NCI-H1105 (cell line): Measurements from ENCODE around the gene EIF4E1B.
A peak's percentile ranks its signal among the peaks of the same experiment; 100 is the strongest.

ENCODE experiments used
- DNase-seq: peaks from one replicate; lab custom pipeline; 2025; lab: John Stamatoyannopoulos, UW

Gene EIF4E1B

DNA sequence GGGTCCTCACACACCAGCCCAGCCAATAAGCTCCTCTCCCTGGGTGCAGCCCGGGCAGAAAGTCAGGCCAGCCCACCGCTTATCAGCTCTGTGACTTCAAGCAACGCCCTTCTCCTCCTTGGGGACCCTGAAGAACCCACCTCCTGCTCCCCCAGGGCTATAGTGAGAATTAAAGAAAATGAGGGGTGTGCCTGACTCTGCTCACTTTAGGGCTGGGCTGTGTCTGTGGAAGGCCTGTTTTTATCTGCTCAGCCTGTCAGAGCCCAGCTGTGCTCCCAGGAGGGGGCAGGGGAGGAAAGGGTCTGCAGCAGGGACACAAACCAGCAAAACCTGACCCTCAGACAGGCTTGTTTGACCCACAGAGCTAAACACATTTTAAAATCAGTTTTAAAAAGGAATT is 24.4 kb upstream of the EIF4E1B start:
- DNase-seq: no peak

DNA sequence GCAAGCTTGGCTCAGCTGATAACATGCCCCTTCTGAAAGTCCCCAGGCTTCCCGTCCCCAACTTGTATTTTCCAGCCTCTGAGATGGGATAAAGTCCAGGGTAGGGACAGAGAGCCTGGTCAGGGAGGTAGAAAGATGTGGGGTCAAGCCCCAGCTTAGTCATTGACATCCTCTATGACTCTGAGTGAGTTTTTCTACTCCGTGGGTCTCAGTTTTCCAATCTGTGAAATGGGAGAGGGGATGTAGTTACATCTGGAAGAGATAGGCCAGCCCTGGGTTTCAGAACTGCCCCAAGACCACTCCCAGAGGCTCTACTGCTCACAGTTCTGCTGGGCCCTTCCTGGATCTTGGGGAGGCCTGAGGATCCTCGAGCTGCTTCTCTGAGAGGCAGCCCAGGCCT is 23.6 kb upstream of the EIF4E1B start:
- DNase-seq: no peak

DNA sequence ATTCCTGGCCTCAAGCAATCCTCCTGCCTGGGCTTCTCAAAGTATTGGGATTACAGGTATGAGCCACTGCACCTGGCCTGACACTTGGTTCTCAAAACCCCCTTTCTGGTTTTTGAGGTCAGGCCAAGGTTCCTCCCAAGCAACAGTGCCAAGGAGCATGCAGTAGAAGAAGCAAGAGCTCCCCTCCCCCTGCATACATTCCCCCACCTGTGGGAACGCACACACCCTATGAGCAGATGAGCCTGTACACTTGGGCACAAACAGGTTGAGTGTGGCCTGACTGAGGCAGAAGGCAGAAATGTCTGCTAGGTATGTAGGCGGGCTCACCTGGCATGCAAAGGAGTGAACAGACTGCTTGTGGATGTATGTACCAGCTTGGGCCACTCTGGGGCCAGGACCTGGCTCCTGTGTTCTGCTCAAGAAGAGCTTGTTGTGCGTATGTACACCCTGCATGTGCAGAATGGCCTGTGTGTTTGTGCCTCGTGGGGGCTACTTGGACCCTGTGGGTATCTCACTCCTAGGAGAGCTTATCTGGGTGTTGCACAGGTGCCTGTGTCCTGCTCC is 22.3 kb upstream of the EIF4E1B start:
- no peak for DNase-seq

DNA sequence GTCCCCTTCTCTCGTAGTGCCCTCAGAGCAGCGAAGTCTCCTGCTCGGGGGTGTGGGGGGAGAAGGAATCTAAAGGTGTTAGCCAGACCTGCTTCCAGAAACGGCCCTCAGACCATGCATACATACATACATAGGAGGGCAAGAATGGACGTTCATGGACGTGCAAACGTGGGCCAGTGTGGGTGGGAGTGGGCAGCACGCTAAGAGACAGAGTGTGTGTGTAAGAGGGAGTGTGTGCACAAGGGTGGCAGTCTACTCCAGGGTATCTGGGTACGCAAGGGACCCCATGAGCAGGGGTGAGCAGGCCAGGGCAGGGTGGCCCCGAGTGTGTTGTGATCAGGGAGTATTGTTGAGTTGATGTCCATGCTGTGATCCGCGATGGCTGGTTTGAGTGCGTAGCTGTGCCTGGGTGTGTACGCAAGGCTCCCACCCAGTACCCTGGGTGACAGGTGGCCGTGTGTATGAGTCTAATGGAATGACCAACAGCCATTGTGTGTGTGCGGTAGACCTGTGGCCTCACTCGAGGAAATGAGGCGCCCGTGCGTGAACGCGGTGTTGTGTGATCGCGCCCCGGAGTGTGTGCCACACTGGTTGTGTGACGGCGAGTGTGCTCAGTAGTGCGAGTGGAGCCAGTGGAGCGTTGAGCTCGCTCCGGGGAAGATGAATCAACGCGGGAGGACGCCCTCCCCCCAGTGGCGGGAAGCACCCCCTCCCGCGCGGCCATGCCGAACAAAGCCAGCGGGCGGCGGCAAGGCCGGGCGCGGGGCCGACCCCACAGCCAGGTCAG is 21.3 kb upstream of the EIF4E1B start:
- DNase-seq: no peak

DNA sequence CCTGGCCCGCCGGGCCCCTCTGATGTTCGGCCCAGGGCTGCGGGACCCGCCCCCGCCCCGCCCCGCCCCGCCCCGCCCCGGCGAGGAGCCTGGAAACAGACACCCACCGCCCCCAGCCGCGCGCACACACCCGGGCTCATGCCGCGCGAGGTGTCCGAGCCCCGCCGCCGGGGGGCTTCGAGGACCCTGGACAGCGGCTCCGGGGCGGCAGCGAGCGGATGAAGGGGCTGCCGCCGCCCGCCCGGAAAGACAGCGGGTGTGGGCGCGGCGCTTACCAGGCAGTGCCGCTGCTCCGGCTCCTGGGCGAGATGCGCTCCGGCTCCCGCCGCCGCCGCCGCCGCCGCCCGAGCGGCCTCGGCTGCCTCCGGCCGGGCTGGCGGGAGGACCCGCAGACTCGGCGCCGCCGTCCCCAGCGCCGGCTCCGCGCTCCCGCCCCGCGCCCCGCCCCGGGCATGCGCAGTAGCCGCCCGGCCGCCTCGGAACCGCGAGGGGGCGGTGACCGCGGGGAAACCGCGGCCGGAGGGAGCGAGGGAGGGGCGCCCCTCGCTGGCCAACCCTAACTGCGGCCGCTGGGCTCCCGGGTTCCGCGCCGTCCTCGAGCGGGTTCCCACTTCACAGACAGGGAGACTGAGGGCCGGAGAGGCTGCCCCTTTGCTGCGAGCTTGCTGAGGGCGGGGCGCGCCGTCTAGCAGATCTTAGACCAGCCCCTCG is 20.6 kb upstream of the EIF4E1B start, which contains the start of gene GPRIN1:
Gene GPRIN1 (minus strand): TSS at position 433 of the 711 bp plus-strand sequence. CDS start 10,322 bp downstream, outside the sequence.
- DNase-seq: peak; percentile 68

DNA sequence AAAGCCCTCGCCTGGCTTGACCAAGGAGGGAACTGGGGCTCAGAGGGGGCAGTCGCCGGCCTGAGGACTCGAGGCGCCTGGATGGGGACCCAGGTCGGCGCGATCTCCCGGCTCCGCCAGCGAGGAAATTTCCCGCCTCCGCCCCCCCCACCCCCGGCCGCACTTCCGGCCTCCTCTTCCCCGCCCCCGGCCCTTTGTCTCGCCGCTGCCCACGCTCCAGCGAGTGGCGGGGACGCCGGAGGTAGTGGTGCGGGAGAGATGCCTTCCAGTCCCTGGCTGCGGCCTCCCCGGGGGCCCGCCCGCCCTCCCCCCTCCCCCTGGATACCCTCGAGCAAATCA is 20.1 kb upstream of the EIF4E1B start:
- no peak for DNase-seq

DNA sequence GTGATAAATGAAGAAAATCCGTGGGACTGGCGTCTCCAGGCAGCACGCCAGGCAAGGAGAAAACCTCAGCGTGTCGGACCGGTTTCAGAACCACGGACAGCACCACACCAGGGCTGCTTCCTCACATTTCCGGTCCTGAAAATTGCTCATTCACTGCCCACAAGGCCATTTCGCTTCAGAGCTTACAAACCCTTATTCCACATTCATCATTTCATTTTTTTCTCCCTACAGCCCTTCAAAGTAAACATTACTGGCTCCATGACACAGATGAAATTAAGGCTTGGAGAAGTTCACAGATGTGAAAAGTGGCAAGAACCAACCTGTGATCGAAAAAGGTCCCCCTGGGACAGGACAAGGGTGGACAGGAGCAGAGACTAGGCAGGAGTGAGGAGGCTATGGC is 19.0 kb upstream of the EIF4E1B start:
- no peak for DNase-seq

DNA sequence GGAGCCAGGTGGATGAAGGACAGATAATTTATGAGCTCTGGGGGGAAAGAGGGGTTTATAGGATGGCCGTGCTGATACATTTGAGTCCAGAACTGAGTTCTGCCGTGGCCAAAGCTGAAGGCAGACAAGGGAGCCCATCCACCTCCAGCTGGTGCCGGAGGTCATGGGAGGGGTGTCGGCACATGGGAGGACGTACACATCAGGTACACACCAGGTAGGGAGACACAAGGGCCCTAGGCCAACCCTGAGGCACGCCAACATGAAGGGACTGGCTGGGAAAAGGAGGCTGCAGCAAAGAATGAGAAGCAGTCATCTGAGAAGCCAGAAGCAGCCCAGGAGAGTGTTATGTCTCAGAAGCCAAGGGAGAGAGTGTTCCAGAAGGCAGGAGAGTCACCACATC is 18.5 kb upstream of the EIF4E1B start:
- no peak for DNase-seq

DNA sequence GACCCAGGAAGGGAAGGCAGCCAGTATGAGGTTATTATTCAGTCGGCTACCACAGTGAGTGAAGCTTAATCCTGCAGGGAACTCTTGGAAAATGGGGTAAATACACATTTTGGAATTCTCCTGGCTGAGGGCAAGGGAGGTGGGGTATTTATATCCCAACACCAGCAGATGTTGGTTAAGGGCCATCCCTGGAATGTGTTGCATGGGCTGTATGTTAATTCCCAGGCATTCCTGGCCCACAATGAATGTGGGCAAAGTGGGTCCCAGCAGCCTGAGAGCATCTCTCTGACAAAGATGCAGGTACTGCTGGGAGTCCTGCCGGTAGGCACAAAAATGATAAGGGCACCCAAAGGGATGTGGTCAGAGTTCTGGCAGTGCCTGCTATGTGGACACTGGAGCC is 17.6 kb upstream of the EIF4E1B start:
- no peak for DNase-seq

DNA sequence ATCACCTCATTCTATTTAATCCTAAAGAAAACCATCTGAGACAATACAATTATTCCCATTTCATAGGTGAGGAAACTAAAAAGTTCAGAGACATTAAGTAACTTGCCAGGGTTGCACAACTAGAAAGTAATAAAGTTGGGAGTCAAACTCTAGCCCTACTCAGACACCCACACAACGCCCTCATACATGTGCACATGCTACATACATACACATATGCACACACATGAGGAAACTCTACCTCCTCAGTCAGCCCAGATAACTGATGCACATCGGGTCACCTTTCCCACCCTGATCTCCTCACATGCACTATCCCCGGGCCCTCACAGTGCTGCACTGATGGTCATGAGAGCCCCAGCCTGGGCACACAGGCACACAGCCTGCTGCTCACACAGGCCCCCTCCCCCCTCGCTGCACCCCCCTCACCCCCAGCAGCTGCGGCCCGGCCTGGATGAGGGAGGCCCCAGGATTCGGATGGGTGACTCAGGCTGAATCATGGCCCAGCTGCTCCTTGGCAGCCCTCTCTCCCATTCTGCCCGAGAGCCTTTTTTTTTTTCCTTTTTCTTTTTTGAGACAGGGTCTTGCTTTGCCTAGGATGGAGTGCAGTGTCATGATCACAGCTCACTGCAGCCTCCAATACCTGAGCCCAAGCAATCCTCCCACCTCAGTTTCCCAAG is 15.5 kb upstream of the EIF4E1B start:
- DNase-seq: no peak

DNA sequence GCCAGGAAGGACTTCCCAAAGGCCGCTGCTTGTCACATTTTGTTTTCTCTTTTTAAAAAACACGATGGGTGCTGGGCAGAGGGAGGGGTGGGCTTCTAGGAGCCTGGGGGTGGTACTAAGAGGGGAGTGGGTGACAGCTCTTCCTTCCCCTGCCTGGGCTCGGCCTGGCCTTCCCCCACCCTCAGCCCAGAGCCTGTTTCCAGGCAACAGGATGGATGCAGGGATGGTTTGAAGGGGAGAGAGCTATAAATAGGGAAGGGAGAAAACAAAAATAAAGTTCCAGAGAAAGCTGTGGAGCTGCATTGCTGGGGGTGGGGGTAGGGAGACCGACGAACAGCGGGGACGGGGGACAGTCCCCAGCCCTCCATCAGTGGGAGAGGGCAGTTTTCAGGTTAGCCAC is 14.0 kb upstream of the EIF4E1B start:
- no peak for DNase-seq

DNA sequence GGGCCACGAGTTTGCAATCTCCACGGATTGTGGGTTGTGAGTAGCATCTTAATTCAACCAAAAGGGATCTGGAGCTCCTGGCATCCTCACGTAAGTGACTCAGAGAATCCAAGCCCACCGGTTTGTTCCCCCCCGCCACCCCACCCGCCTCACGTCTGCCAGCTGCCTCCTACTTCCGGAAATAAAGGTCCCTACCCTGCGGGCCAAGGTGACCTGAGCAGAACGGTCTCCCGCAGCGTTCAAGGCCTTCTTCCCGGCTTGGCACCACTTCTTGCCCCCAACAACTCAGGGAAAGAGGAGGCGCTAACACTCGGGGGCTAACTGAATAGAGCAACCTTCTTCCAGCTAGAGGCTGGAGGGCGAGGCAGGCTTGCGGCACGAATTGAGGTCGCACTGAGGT is 11.7 kb upstream of the EIF4E1B start:
- no peak for DNase-seq

DNA sequence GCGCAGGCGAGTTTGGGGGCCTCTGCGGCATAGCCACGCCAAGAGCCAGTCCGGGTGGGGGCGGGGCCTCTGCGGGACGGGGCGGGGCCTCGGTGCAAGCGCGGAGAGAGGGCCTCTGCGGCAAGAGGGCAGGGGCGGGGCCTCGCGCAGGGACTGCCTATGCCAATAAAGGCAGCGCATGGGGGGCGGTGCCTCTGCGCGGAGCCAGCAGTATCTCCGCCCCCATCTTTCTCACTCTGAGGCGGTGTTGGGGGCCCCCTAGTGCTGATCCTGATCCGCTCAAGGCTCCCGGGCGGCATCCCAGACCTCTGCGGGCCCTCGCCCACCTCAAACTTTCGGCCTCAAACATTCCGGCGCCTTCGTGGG is 11.3 kb upstream of the EIF4E1B start:
- no peak for DNase-seq

DNA sequence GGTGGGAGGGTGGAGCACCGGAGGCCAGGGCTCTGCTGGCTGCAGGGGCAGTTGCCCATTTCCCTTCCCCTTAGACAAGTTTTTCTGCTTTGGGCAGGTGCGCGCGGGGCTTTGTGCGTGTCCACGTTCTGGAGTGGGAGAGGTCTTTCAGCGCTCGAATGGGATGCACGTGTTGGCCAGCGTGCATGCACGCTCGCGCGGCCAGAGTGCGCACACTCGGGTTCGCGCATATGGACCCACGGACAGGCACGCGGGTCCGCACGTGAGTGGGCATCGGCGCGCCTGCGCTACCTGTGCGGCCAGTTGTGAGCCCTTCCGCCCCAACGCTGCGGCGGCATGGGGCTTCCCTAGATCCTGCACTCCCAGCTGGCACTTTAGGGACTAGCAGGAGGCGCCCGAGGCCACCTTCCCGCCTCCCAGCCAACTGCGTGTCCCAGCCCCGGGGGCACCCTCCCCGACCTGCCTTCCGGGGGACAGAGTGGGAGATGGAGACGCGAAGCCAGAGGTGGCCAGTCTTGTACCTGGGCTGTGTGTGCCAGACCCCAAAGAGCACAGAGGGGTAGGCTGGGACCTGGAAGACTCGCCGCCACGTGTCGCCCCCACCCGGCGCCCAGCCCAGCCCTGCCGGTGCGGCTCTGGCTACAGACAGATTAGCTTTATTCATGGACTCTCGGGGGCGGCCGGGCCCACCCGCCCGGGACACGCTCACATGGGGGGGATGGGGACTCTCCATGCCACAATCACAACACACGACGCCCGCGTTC is 10.7 kb upstream of the EIF4E1B start:
- no peak for DNase-seq

DNA sequence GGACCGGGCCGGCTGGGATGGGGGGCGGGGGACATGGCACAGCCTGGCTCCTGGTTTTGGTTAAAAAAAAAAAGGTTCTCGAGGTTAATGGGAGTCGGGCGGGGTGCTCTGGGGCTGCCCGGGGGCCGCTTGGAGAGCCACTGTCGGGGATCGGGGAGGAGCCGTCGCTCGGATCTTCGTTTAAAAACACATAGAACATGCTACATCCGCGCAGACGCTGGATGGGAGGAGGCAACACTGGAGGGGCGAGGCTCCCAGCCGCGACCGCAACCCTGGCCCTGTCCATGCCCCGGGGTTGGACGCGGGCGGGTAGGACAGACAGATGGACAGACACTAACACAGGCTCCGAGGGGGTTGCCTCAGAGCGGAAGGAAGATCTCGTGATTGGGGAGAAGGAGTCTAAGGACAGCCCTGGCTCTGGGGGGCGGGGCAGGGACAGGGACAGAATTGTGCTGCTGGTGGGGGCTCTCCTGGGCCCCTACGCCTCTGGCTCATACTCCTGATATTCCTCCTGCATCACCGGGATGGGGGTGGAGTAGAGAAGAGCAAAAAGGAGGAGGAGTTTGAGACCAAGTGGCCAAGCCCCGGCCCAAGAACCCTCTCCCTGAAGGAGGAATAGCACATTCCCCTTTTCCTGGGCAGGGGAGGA is 10.0 kb upstream of the EIF4E1B start:
- no peak for DNase-seq

DNA sequence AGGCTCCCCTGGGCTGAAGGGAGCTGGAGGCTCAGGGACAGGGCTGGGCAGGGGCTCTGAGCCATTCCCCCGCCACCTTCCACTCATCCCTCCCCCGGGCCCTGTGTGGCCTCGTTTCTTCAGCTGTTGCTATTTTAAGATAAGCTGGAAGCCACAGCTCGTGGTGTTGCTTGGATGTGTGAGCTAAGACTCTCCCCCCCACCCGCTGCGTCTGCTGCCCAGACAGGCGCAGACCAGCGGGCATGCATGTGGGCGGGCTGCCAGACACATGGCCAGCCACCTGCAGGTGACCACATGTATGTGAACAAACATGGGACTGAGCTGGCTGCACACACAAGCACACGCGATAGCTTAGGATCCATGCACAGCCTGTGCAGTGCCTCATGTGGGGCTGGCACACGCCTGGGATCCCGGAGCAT is 8.8 kb upstream of the EIF4E1B start:
- no peak for DNase-seq

DNA sequence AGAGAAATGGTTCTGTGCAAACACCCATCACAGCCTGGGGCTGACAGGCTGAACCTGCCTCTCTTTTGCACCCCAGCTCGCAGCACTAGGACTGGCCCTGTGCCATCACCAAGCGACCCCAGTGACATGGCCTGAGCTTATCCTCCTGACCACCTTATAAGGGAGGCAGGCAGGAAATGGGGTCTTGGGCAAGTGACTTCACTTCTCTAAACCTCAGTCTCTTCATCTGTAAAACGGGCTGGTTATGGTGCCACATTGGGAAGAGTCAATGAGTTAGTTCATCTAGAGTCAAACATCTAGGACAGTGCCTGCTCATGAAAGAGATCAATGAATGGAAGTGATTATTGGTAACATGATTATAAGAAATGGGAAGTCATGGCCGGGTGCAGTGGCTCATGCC is 6.3 kb upstream of the EIF4E1B start:
- DNase-seq: no peak

DNA sequence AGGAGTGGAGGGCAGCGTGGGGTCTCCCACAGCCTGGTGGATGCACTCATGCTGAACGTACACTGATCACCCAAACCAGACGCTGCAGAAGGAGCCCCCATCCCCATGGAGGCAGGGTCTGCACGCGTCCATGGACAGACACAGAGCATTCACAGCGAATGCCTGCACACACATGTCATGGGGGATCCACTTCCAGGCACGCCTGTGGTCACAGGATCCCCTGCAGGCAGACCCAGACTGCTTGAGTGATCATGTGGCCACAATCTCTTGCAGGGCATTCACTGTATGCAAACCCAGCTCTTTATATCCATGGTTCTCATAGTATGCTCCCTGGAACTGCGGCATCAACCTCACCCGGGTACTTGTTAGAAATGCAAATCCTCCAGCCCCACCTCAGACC is 5.5 kb upstream of the EIF4E1B start:
- DNase-seq: no peak

DNA sequence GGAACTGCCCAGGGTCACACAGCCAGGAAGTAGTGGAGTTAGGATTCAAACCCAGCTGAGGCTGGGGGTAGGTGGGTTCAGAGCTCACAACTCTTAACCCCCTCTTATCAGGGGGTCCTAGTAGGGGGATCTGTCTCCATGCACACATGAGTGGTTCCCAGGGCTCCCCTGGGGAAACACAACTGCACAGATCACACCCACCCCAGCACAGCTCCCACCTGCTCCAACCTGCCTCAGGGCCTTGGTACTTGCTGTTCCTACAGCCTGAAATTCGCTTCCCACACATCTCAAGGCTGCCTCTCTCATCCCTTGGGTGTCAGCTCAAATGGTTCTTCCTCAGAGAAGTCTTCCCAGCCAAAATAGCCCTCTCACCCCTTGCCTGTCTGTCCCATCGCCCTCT is 5.0 kb upstream of the EIF4E1B start:
- DNase-seq: no peak

DNA sequence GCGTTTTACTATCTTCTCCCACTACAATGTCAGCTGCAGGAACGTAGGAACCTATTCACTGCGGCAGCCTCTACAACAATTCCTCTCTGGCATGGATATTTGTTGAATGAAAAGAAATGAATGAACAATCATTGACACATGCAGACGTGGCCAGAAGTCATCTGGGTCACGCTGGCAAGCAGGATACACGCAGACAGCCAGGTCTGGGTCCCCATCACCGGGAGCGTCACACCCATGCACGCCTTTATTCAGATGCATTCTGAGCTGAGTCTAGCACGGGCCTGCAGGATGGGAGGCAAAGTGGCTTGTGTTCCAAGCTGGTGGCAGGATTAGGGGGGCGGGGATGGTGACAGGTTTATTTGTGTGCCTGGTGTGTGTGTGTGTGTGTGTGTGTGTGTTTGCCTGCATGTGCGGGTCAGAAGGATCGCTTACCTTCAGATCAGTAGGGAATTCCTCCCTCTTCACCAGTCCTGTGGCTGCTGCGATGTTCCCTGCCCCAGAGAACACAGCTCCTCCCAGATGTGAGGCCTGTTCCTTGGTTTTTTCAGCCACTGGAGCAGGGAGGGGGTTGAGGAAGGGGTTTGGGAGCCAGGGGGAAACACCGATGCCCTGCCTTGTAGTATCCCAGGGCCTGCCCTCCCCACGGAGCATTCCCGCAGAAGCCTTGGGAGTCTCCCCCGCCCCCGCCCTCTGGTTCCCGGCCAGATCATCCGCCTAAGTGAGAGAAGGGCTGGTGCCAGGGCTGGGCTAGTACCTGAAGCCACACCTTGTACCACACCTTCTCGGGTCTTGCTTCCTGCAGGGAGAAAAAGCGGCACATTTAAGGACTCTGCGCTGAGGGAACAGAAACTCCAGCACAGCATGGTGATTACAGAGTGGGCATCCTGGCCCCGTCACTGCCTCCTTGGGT is 4.3 kb upstream of the EIF4E1B start:
- no peak for DNase-seq

DNA sequence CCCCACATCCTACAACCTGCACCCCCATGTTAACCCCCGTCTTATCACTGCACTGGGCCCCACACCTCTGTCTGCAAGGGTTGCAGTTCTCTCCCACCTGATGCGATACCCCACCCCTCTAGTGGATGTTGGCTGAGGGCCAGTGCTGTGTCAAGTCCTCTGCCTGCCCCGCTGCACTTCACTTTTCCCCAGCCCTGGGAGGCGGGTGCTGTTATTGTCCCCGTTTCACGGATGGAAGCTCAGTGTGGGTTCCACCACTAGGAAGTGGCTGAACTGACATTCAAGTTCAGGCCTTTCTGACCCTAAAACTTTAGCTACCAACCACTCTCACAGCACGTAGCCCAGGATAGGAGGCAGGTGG is 3.6 kb upstream of the EIF4E1B start:
- DNase-seq: no peak
